Activated naive CD8-positive, alpha-beta T cell treated with anti-CD3 and anti-CD28 coated beads for 36 hours (primary cell): Measurements from ENCODE around the gene PSMB10. TPM values are rescaled to one million over a fixed set of nuclear protein-coding genes. Genes with fewer than 3 reads are reported as not detected.
A peak's percentile ranks its signal among the peaks of the same experiment; 100 is the strongest.
"Not testable (repeated sequence)": the region's sequence is repeated elsewhere in the genome, so short reads cannot be mapped to it uniquely, and the experiment has no call there.

Experiments
- DNase-seq: peaks from one replicate; pipeline ENCODE4 v3.0.0; 2021
- H3K27ac Mint-ChIP-seq: one replicate; pipeline ENCODE4 v1.8.0; 2022; ENCODE audit warnings: mild to moderate bottlenecking, moderate library complexity, mixed read lengths
- H3K27me3 Mint-ChIP-seq: one replicate; pipeline ENCODE4 v1.8.0; 2022; ENCODE audit warnings: mild to moderate bottlenecking, mixed read lengths
- H3K36me3 Mint-ChIP-seq: one replicate; pipeline ENCODE4 v1.8.0; 2021; ENCODE audit warnings: mild to moderate bottlenecking, mixed read lengths
- H3K4me1 Mint-ChIP-seq: one replicate; pipeline ENCODE4 v1.8.0; 2021; ENCODE audit warnings: mixed read lengths
- H3K4me3 Mint-ChIP-seq: one replicate; pipeline ENCODE4 v1.8.0; 2022; ENCODE audit warnings: mild to moderate bottlenecking, moderate library complexity, mixed read lengths
- H3K9me3 Mint-ChIP-seq: one replicate; pipeline ENCODE4 v1.8.0; 2022; ENCODE audit warnings: mixed read lengths
- total RNA-seq, 2 experiments: library from RNA; stranded (reverse); gene quantifications; one replicate each; pipeline ENCODE4 v1.2.3, GENCODE V29; 2021

Gene PSMB10
- total RNA-seq, 2 experiments from 2014 or later: 220 to 235 TPM

DNA sequence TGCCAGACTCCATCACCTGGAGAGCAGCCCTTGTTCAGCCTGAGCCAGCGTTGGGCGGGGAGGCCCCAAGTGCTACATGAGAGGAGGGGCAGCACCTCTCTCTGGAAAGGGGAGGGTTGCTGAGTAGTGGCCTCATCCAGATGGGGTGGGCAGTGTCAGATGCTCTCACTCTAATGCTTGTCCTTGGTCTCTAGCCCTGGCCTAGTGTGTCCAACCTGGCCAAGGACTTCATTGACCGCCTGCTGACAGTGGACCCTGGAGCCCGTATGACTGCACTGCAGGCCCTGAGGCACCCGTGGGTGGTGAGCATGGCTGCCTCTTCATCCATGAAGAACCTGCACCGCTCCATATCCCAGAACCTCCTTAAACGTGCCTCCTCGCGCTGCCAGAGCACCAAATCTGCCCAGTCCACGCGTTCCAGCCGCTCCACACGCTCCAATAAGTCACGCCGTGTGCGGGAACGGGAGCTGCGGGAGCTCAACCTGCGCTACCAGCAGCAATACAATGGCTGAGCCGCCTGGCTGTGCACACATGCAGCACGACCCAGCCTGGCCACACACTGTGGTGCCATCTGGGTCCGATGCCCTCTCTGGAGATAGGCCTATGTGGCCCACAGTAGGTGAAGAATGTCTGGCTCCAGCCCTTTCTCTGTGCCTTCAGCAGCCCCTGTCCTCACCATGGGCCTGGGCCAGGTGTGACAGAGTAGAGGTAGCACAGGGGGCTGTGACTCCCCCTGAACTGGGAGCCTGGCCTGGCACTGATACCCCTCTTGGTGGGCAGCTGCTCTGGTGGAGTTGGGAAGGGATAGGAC lies 9.3 kb downstream of the PSMB10 start:
- Mint-ChIP-seq H3K4me3 (no peak overlapping the region), H3K27ac (no peak overlapping the region), H3K9me3 (no peaks in the 10 kb centered on the region), H3K4me1 (peaks cover 7% of the 10 kb centered on the region), H3K36me3 (peaks cover 2% of the 10 kb centered on the region), H3K27me3 (no peaks in the 10 kb centered on the region)
- no peak for DNase-seq

DNA sequence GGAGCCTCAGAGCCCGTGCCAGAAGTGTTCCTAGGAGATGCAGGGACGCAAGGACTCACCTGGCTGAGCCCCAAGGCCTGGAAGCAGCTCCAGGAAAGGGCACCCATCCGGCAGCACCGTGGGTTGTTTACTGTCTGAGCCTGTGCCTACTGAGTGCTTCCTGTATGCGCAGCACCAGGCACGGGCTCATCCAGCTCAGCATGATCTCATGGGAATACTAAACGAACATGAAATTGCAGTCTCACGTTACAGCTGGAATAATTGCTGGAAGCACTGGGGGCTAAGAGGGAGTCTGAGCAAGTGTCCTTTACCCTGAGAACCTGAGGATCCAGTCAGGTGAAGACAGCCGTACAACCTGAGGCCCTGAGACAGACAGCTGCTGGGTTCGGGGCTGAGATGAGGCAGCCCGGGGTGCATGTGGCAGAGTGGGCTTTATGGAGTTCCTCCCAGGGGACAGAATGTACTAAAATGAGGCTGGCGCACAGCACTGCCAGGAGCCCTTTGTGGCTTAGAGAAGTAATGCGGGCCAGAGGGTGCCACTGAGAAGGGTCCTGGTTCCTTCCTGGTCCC lies 10.4 kb downstream of the PSMB10 start:
- Mint-ChIP-seq H3K9me3 (no peaks in the 10 kb centered on the region), H3K4me3 (no peak overlapping the region), H3K27ac (peak overlapping the region; percentile 56), H3K36me3 (peaks cover 2% of the 10 kb centered on the region), H3K27me3 (no peaks in the 10 kb centered on the region), H3K4me1 (peaks cover 14% of the 10 kb centered on the region)
- DNase-seq: no peak

GRCh38 chr16:67924140-67924906 lies 12.3 kb downstream of the PSMB10 start:
- peaks cover 14% of the 10 kb centered on the region for H3K4me1 Mint-ChIP-seq
- no peak overlapping the region for H3K27ac Mint-ChIP-seq
- no peak overlapping the region for H3K4me3 Mint-ChIP-seq
- H3K27me3 Mint-ChIP-seq: no peaks in the 10 kb centered on the region
- H3K36me3 Mint-ChIP-seq: peaks cover 2% of the 10 kb centered on the region
- DNase-seq: no peak
- H3K9me3 Mint-ChIP-seq: no peaks in the 10 kb centered on the region

DNA sequence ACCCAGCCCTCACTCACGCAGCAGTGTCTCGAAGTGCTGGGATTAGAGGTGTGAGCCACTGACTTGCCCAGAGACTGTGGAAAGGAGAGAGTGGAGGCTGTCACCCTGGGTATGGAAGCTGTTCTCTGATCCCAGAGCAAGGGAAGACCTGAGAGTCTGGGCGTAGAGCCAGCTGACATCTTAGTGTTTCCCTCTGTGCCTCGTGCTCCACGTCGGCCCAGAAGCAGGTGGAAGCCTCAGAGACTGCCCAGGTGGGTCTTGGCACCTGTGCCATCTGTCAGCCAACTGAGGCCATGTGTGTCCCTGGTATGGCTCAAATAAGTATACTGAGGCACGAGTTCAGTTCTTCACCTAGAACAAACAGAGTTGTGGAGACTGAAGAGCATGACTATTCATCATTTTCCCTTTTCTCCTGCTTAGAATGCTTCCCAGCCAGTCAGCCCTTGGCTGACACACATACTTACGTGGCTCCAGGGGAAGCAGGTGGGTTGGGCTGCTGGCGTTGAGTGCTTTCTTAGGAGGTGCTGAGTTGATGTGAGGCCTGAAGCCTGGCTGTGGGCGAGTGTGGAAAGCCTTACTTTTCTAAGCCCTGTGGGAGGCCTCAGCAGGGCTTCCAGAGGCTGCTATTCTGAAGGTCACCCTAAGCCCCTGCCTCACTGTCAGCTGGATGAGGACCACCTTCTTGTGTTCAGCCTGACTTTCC lies 13.1 kb downstream of the PSMB10 start:
- Mint-ChIP-seq H3K9me3 (no peaks in the 10 kb centered on the region), H3K36me3 (peaks cover 2% of the 10 kb centered on the region), H3K27ac (no peak overlapping the region), H3K4me3 (no peak overlapping the region), H3K27me3 (no peaks in the 10 kb centered on the region), H3K4me1 (peaks cover 14% of the 10 kb centered on the region)
- no peak for DNase-seq

- H3K36me3 Mint-ChIP-seq: no peaks in the 10 kb centered on the region
- no peaks in the 10 kb centered on the region for H3K27me3 Mint-ChIP-seq
- H3K9me3 Mint-ChIP-seq: no peaks in the 10 kb centered on the region
- DNase-seq: no peak
- H3K4me3 Mint-ChIP-seq: no peak overlapping the region
- no peak overlapping the region for H3K27ac Mint-ChIP-seq
- H3K4me1 Mint-ChIP-seq: peaks cover 19% of the 10 kb centered on the region
Measured at GRCh38 chr16:67922740-67923139, 13.9 kb downstream of the PSMB10 start.

DNA sequence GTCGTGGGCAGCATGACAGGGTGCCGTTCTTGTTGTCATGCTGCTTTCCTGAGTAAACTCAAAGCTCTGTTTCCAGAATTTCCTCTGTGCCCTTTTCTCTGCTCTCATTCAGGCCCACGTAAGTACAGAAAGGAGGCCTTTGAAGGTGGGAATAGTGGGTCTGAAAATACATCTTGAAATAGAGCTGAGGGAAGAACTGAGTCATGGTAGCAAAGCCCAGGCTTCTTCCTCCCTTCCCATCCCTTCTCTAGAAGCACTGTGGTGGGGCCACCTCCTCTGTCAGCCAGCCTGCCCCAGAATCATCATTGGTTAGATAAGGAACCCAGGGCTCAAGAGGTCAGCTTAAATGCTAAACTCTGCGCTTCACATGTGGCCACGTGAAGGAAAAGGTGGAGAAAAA lies 14.4 kb downstream of the PSMB10 start:
- peaks cover 25% of the 10 kb centered on the region for H3K4me1 Mint-ChIP-seq
- H3K36me3 Mint-ChIP-seq: no peaks in the 10 kb centered on the region
- peak overlapping the region; percentile 32 for H3K27ac Mint-ChIP-seq
- H3K4me3 Mint-ChIP-seq: no peak overlapping the region
- no peak for DNase-seq
- H3K9me3 Mint-ChIP-seq: no peaks in the 10 kb centered on the region
- H3K27me3 Mint-ChIP-seq: no peaks in the 10 kb centered on the region

DNA sequence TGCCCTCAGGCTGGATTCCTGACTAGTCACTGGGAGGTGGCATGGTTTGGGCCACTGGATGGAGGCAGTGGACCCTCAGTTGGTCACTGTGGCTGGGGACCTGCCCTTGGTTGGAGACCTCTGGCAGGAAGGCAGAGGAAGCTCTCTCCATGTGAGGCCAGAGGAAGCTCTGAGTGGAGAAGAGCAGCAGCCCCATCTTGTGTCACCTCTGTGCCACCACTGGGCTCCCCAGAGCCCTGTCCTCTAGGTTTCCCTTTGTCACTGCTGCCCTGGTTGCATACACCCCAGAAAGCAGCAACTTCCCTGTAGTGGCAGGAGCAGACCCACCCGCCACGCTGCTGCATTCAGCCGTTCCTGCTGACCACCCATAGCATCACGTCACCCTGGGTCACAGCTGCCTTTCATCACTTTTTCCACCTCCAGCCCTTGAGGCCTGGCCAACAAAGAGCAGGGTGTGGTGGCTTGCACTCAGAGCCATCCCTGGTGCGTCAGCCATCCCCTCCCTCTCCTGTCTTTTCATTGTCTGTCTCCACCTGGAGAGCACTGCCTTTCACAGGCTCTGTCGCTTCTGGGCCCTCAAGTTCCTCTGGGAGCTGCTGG lies 16.9 kb downstream of the PSMB10 start:
- Mint-ChIP-seq H3K9me3 (no peaks in the 10 kb centered on the region), H3K36me3 (peaks cover 2% of the 10 kb centered on the region), H3K27ac (no peak overlapping the region), H3K4me1 (peaks cover 28% of the 10 kb centered on the region), H3K4me3 (no peak overlapping the region), H3K27me3 (no peaks in the 10 kb centered on the region)
- no peak for DNase-seq

DNA sequence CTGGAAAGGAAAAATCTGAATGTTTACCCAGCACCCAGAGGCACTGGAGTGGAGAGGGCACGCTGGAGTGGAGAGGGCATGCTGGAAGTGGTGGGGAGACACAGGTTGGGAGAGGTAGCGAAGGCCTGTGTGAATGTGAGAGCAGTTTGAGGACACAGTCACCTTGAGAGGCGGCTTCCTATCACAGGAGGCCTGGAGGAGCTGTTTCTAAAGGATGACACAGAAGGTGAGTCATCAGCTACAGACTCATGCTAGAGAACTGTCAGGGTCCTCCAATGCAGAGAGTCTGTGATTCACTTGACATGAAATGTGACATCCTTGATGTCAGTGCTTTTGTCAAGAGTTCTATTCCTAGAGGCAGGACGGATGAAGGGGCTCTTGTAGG lies 18.8 kb downstream of the PSMB10 start:
- DNase-seq: peak; percentile 51
- peaks cover 26% of the 10 kb centered on the region for H3K4me1 Mint-ChIP-seq

GRCh38 chr16:67917140-67917851 lies 19.4 kb downstream of the PSMB10 start:
- Mint-ChIP-seq H3K4me1 (peaks cover 23% of the 10 kb centered on the region), H3K9me3 (no peaks in the 10 kb centered on the region), H3K36me3 (peaks cover 2% of the 10 kb centered on the region), H3K4me3 (no peak overlapping the region), H3K27ac (peak overlapping the region; percentile 85), H3K27me3 (no peaks in the 10 kb centered on the region)
- DNase-seq: no peak

More for the DNA sequence above, 18.8 kb downstream of the PSMB10 start:
- H3K27me3 Mint-ChIP-seq: no peaks in the 10 kb centered on the region
- H3K9me3 Mint-ChIP-seq: no peaks in the 10 kb centered on the region
- H3K27ac Mint-ChIP-seq: peak overlapping the region; percentile 85
- H3K4me3 Mint-ChIP-seq: no peak overlapping the region
- peaks cover 2% of the 10 kb centered on the region for H3K36me3 Mint-ChIP-seq

GRCh38 chr16:67915831-67916723 lies 20.6 kb downstream of the PSMB10 start:
- no peak overlapping the region for H3K4me3 Mint-ChIP-seq
- H3K4me1 Mint-ChIP-seq: peaks cover 16% of the 10 kb centered on the region
- H3K9me3 Mint-ChIP-seq: no peaks in the 10 kb centered on the region
- H3K27ac Mint-ChIP-seq: no peak overlapping the region
- H3K36me3 Mint-ChIP-seq: peaks cover 2% of the 10 kb centered on the region
- no peak for DNase-seq
- no peaks in the 10 kb centered on the region for H3K27me3 Mint-ChIP-seq

DNA sequence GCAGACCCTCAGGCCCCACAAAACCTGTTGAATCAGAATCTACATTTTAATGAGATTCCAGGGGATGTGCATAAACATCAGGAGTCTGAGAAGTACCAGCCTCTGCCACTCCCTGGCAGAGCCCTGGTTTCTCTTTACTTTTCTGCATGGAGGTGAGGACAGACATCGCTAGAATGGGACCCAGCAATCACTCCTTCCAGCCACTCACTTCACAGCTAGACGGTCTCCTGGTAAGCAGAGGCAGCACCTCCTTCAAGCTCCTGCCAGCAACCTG lies 21.2 kb downstream of the PSMB10 start:
- H3K27me3 Mint-ChIP-seq, H3K36me3 Mint-ChIP-seq, H3K27ac Mint-ChIP-seq, H3K9me3 Mint-ChIP-seq, H3K4me3 Mint-ChIP-seq, DNase-seq: not testable (repeated sequence)
- H3K4me1 Mint-ChIP-seq: peaks cover 16% of the 10 kb centered on the region

- DNase-seq: no peak
- Mint-ChIP-seq H3K27me3 (no peaks in the 10 kb centered on the region), H3K4me3 (no peak overlapping the region), H3K36me3 (peaks cover 2% of the 10 kb centered on the region), H3K27ac (no peak overlapping the region), H3K4me1 (peaks cover 19% of the 10 kb centered on the region), H3K9me3 (no peaks in the 10 kb centered on the region)
Measured at GRCh38 chr16:67914758-67915495, 21.7 kb downstream of the PSMB10 start.

DNA sequence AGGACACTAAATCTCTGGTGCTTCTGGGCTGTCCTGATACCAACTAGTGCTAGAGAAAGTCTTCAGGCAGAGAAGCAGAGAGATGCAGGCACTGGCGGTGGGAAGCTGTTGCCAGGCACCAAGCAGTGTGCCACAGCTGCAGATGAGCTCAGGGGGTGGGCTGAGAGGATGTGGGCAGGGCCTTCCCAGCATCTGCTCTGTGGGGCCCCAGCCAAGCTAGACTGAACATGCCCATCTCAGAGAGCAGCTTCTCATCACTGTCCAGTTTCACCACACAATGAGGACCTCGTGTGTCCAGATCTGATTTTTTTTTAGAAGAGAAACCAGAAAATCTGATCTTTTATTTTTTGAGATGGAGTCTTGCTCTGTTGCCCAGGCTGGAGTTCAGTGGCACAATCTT lies 26.5 kb downstream of the PSMB10 start:
- peak; percentile 25 for DNase-seq
- no peak overlapping the region for H3K4me3 Mint-ChIP-seq
- no peaks in the 10 kb centered on the region for H3K27me3 Mint-ChIP-seq
- H3K36me3 Mint-ChIP-seq: peaks cover 4% of the 10 kb centered on the region
- H3K9me3 Mint-ChIP-seq: no peaks in the 10 kb centered on the region
- H3K4me1 Mint-ChIP-seq: peaks cover 13% of the 10 kb centered on the region
- no peak overlapping the region for H3K27ac Mint-ChIP-seq
